ENCODE data around the gene CINP.
"Not testable (repeated sequence)": the region's sequence is repeated elsewhere in the genome, so short reads cannot be mapped to it uniquely, and the experiment has no call there.

The CINP gene

GRCh38 chr14:102333795-102334705, 28.6 kb downstream of the CINP start:
- no peak for DNase-seq
- Histone ChIP-seq H3K9ac (ENCODE audit: low read length) (no peak overlapping the region), H2AFZ (ENCODE audit: low read length) (no peak overlapping the region), H3K27ac (ENCODE audit: low read length) (no peak overlapping the region), H3K9me2 (replicated peaks; ENCODE audit: insufficient read depth, low read length) (no peaks in the 10 kb centered on the region), H3K79me2 (ENCODE audit: low read length) (no peaks in the 10 kb centered on the region), H3K4me1 (ENCODE audit: low read length) (no peaks in the 10 kb centered on the region), H3F3A (ENCODE audit: insufficient read depth, low read length) (no peaks in the 10 kb centered on the region), H4K20me1 (ENCODE audit: insufficient read depth, low read length) (no peaks in the 10 kb centered on the region), H3K36me3 (replicated peaks; ENCODE audit: insufficient read depth, low read length) (no peaks in the 10 kb centered on the region), H3K4me3 (ENCODE audit: low read length) (no peak overlapping the region), H3K27me3 (replicated peaks; ENCODE audit: insufficient read depth, low read length) (no peaks in the 10 kb centered on the region), H3K9me3 (replicated peaks; ENCODE audit: insufficient read depth, low read length) (no peaks in the 10 kb centered on the region), H3K4me2 (ENCODE audit: low read depth, low read length) (no peak overlapping the region)
- TF ChIP-seq EZH2 (optimal IDR thresholded peaks at IDR 0.05; ENCODE audit: low read depth, low read length) (no peak), EZH2phosphoT487 (IDR thresholded peaks at IDR 0.05; ENCODE audit: low read length) (no peak), CTCF (IDR thresholded peaks at IDR 0.05; ENCODE audit: low read length) (no peak)

- no peaks in the 10 kb centered on the region for H3K27me3 ChIP-seq (replicated peaks; ENCODE audit: insufficient read depth, low read length)
- H3K9ac ChIP-seq (ENCODE audit: low read length), result no peak overlapping the region
- H2AFZ ChIP-seq (ENCODE audit: low read length), result no peak overlapping the region
- H3K36me3 ChIP-seq (replicated peaks; ENCODE audit: insufficient read depth, low read length), result no peaks in the 10 kb centered on the region
- no peak overlapping the region for H3K4me2 ChIP-seq (ENCODE audit: low read depth, low read length)
- no peak for TF ChIP-seq EZH2phosphoT487 (IDR thresholded peaks at IDR 0.05; ENCODE audit: low read length)
- TF ChIP-seq CTCF (IDR thresholded peaks at IDR 0.05; ENCODE audit: low read length), result no peak
- no peak for TF ChIP-seq EZH2 (optimal IDR thresholded peaks at IDR 0.05; ENCODE audit: low read depth, low read length)
- H3K9me3 ChIP-seq (replicated peaks; ENCODE audit: insufficient read depth, low read length), result no peaks in the 10 kb centered on the region
- no peak overlapping the region for H3K4me3 ChIP-seq (ENCODE audit: low read length)
- H3F3A ChIP-seq (ENCODE audit: insufficient read depth, low read length), result no peaks in the 10 kb centered on the region
- DNase-seq, result no peak
- H3K9me2 ChIP-seq (replicated peaks; ENCODE audit: insufficient read depth, low read length), result no peaks in the 10 kb centered on the region
- H3K4me1 ChIP-seq (ENCODE audit: low read length), result no peaks in the 10 kb centered on the region
- H3K27ac ChIP-seq (ENCODE audit: low read length), result no peak overlapping the region
- no peaks in the 10 kb centered on the region for H4K20me1 ChIP-seq (ENCODE audit: insufficient read depth, low read length)
- H3K79me2 ChIP-seq (ENCODE audit: low read length), result no peaks in the 10 kb centered on the region
Observed at GRCh38 chr14:102333390-102333789, 29.3 kb downstream of the CINP start.

- Histone ChIP-seq H3K4me2 (ENCODE audit: low read depth, low read length) (no peak overlapping the region), H3K27me3 (replicated peaks; ENCODE audit: insufficient read depth, low read length) (no peaks in the 10 kb centered on the region), H3K9me3 (replicated peaks; ENCODE audit: insufficient read depth, low read length) (no peaks in the 10 kb centered on the region), H3K4me1 (ENCODE audit: low read length) (no peaks in the 10 kb centered on the region), H3K36me3 (replicated peaks; ENCODE audit: insufficient read depth, low read length) (no peaks in the 10 kb centered on the region), H3K9me2 (replicated peaks; ENCODE audit: insufficient read depth, low read length) (no peaks in the 10 kb centered on the region), H3K9ac (ENCODE audit: low read length) (no peak overlapping the region), H3K79me2 (ENCODE audit: low read length) (no peaks in the 10 kb centered on the region), H4K20me1 (ENCODE audit: insufficient read depth, low read length) (no peaks in the 10 kb centered on the region), H3K4me3 (ENCODE audit: low read length) (no peak overlapping the region), H2AFZ (ENCODE audit: low read length) (no peak overlapping the region), H3F3A (ENCODE audit: insufficient read depth, low read length) (no peaks in the 10 kb centered on the region), H3K27ac (ENCODE audit: low read length) (no peak overlapping the region)
- no peak for TF ChIP-seq EZH2 (optimal IDR thresholded peaks at IDR 0.05; ENCODE audit: low read depth, low read length)
- TF ChIP-seq CTCF (IDR thresholded peaks at IDR 0.05; ENCODE audit: low read length), result no peak
- TF ChIP-seq EZH2phosphoT487 (IDR thresholded peaks at IDR 0.05; ENCODE audit: low read length), result no peak
- DNase-seq, result no peak
Observed at GRCh38 chr14:102330806-102331205, 31.9 kb downstream of the CINP start.

GRCh38 chr14:102329381-102329780, 33.3 kb downstream of the CINP start:
- H3K9me2 ChIP-seq (replicated peaks; ENCODE audit: insufficient read depth, low read length); H3F3A ChIP-seq (ENCODE audit: insufficient read depth, low read length); H3K4me1 ChIP-seq (ENCODE audit: low read length); H2AFZ ChIP-seq (ENCODE audit: low read length); H3K9ac ChIP-seq (ENCODE audit: low read length); H3K79me2 ChIP-seq (ENCODE audit: low read length); H3K27me3 ChIP-seq (replicated peaks; ENCODE audit: insufficient read depth, low read length); DNase-seq; H3K4me3 ChIP-seq (ENCODE audit: low read length); H4K20me1 ChIP-seq (ENCODE audit: insufficient read depth, low read length); H3K27ac ChIP-seq (ENCODE audit: low read length); H3K4me2 ChIP-seq (ENCODE audit: low read depth, low read length); H3K9me3 ChIP-seq (replicated peaks; ENCODE audit: insufficient read depth, low read length); H3K36me3 ChIP-seq (replicated peaks; ENCODE audit: insufficient read depth, low read length): not testable (repeated sequence)
